Measurements from ENCODE around the gene GDPD3.

DNA sequence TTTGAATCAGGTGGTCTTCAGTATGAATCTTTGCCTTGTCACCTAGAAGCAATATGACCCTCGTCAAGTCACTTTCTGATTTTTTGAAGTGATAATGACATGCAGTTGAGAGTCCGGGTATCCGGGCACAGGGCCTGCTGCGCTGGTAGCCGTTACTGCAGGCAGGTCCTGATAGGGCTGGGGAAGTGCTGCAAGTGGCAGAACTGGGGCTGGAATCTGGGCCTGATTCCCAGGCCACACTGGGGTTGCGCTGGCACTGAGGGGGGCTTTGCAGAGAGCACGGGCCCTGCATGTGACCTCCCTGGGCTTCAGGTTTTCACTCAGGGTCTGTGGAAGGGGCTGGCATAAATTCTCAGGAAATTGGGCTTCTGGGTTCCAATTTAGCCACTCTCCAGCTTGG is 34.6 kb downstream of the GDPD3 start:
- no peak for TF ChIP-seq PHB2 (IDR thresholded peaks at IDR 0.05; ENCODE audit: partially characterized antibody)
- TF ChIP-seq, protein P1, sequence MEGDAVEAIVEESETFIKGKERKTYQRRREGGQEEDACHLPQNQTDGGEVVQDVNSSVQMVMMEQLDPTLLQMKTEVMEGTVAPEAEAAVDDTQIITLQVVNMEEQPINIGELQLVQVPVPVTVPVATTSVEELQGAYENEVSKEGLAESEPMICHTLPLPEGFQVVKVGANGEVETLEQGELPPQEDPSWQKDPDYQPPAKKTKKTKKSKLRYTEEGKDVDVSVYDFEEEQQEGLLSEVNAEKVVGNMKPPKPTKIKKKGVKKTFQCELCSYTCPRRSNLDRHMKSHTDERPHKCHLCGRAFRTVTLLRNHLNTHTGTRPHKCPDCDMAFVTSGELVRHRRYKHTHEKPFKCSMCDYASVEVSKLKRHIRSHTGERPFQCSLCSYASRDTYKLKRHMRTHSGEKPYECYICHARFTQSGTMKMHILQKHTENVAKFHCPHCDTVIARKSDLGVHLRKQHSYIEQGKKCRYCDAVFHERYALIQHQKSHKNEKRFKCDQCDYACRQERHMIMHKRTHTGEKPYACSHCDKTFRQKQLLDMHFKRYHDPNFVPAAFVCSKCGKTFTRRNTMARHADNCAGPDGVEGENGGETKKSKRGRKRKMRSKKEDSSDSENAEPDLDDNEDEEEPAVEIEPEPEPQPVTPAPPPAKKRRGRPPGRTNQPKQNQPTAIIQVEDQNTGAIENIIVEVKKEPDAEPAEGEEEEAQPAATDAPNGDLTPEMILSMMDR (CRISPR knock-in tag; IDR thresholded peaks at IDR 0.05), result no peak
- TF ChIP-seq, protein P2, sequence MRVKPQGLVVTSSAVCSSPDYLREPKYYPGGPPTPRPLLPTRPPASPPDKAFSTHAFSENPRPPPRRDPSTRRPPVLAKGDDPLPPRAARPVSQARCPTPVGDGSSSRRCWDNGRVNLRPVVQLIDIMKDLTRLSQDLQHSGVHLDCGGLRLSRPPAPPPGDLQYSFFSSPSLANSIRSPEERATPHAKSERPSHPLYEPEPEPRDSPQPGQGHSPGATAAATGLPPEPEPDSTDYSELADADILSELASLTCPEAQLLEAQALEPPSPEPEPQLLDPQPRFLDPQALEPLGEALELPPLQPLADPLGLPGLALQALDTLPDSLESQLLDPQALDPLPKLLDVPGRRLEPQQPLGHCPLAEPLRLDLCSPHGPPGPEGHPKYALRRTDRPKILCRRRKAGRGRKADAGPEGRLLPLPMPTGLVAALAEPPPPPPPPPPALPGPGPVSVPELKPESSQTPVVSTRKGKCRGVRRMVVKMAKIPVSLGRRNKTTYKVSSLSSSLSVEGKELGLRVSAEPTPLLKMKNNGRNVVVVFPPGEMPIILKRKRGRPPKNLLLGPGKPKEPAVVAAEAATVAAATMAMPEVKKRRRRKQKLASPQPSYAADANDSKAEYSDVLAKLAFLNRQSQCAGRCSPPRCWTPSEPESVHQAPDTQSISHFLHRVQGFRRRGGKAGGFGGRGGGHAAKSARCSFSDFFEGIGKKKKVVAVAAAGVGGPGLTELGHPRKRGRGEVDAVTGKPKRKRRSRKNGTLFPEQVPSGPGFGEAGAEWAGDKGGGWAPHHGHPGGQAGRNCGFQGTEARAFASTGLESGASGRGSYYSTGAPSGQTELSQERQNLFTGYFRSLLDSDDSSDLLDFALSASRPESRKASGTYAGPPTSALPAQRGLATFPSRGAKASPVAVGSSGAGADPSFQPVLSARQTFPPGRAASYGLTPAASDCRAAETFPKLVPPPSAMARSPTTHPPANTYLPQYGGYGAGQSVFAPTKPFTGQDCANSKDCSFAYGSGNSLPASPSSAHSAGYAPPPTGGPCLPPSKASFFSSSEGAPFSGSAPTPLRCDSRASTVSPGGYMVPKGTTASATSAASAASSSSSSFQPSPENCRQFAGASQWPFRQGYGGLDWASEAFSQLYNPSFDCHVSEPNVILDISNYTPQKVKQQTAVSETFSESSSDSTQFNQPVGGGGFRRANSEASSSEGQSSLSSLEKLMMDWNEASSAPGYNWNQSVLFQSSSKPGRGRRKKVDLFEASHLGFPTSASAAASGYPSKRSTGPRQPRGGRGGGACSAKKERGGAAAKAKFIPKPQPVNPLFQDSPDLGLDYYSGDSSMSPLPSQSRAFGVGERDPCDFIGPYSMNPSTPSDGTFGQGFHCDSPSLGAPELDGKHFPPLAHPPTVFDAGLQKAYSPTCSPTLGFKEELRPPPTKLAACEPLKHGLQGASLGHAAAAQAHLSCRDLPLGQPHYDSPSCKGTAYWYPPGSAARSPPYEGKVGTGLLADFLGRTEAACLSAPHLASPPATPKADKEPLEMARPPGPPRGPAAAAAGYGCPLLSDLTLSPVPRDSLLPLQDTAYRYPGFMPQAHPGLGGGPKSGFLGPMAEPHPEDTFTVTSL (CRISPR knock-in tag; IDR thresholded peaks at IDR 0.05; ENCODE audit: borderline replicate concordance), result no peak
- TF ChIP-seq POLR2AphosphoS5 (IDR thresholded peaks at IDR 0.05; ENCODE audit: low read depth, low read length), result no peak
- no peak for TF ChIP-seq EZH2 (conservative IDR thresholded peaks at IDR 0.05; ENCODE audit: low read depth, low read length)
- TF ChIP-seq NFKB2 (CRISPR knock-in tag; IDR thresholded peaks at IDR 0.05; ENCODE audit: borderline replicate concordance), result no peak

Measured in HepG2 (cell line).